Naive thymus-derived CD4-positive, alpha-beta T cell (primary cell): ENCODE measurements around the gene ATP10A. TPM values are rescaled to one million over a fixed set of nuclear protein-coding genes. Genes with fewer than 3 reads are reported as not detected.
A peak's percentile ranks its signal among the peaks of the same experiment; 100 is the strongest.

Experiments used
- ATAC-seq: fragments of 150-1000 bp; cut with Tn5 transposase; 2 replicates; pipeline ENCODE4 v1.10.0; 2021; ENCODE audit warnings: mild to moderate bottlenecking, moderate library complexity
- CTCF ChIA-PET: fragments of 350-600 bp; sonication (Branson Sonifier 250); formaldehyde crosslinking; loops from one replicate; lab custom pipeline; 2021; ENCODE audit warnings: antibody characterized with exemption; lab: Charles Lee
- POLR2A ChIA-PET: fragments of 350-600 bp; sonication (Branson Sonifier 250); formaldehyde crosslinking; loops from one replicate; lab custom pipeline; 2021; ENCODE audit warnings: antibody characterized with exemption, inconsistent platforms; lab: Charles Lee
- DNase-seq, 9 donors: peaks; one replicate each; pipeline versions ENCODE4 v3.0.0 to v3.0.0-alpha.2; 2020 to 2022; ENCODE audit warnings: mixed read lengths in 1 of 9
- H3K27ac ChIP-seq: one replicate; pipeline ENCODE4 v1.7.0; 2013; ENCODE audit warnings: mild to moderate bottlenecking, low read depth, low read length, moderate library complexity
- H3K27me3 ChIP-seq, 2 donors: one replicate each; pipeline ENCODE4 v1.7.0; 2013; ENCODE audit warnings: low read length in 2 of 2, mild to moderate bottlenecking in 2 of 2, moderate library complexity in 2 of 2; ENCODE audit not compliant: control insufficient read depth in 2 of 2, insufficient read depth in 2 of 2
- H3K36me3 ChIP-seq, 3 experiments: 1 replicate in 2 of 3; 2 replicates in 1 of 3; pipeline ENCODE4 v1.7.0; 2013; ENCODE audit warnings: low read length in 3 of 3, mild to moderate bottlenecking in 3 of 3, moderate library complexity in 1 of 3; ENCODE audit not compliant: insufficient read depth in 3 of 3, control insufficient read depth in 2 of 3
- H3K4me1 ChIP-seq, 2 donors: one replicate each; pipeline ENCODE4 v1.7.0; 2013; ENCODE audit warnings: low read length in 2 of 2, mild to moderate bottlenecking in 2 of 2, moderate library complexity in 1 of 2; ENCODE audit not compliant: control insufficient read depth in 2 of 2, insufficient read depth in 2 of 2
- H3K4me3 ChIP-seq: 2 replicates; pipeline ENCODE4 v1.7.0; 2013; ENCODE audit warnings: mild to moderate bottlenecking, low read length
- H3K9me3 ChIP-seq, 3 experiments: 1 replicate in 2 of 3; 2 replicates in 1 of 3; pipeline ENCODE4 v1.7.0; 2013; ENCODE audit warnings: low read length in 3 of 3; ENCODE audit not compliant: control insufficient read depth in 2 of 3
- H3K27ac Mint-ChIP-seq, 9 donors: one replicate each; pipeline ENCODE4 v1.8.0; 2020 to 2022; ENCODE audit warnings: mixed read lengths in 9 of 9, mild to moderate bottlenecking in 8 of 9, moderate library complexity in 5 of 9, inconsistent platforms in 2 of 9
- H3K27me3 Mint-ChIP-seq, 5 donors: one replicate each; pipeline ENCODE4 v1.8.0; 2021 to 2022; ENCODE audit warnings: mixed read lengths in 5 of 5, mild to moderate bottlenecking in 1 of 5
- H3K36me3 Mint-ChIP-seq, 5 donors: one replicate each; pipeline ENCODE4 v1.8.0; 2020 to 2022; ENCODE audit warnings: mixed read lengths in 5 of 5, mild to moderate bottlenecking in 3 of 5, inconsistent platforms in 1 of 5
- H3K4me1 Mint-ChIP-seq, 7 donors: one replicate each; pipeline ENCODE4 v1.8.0; 2020 to 2022; ENCODE audit warnings: mixed read lengths in 7 of 7, mild to moderate bottlenecking in 3 of 7, inconsistent platforms in 1 of 7
- H3K4me3 Mint-ChIP-seq, 10 donors: one replicate each; pipeline ENCODE4 v1.8.0; 2020 to 2022; ENCODE audit warnings: mild to moderate bottlenecking in 10 of 10, mixed read lengths in 10 of 10, moderate library complexity in 6 of 10, inconsistent platforms in 2 of 10
- H3K9me3 Mint-ChIP-seq, 11 donors: one replicate each; pipeline ENCODE4 v1.8.0; 2020 to 2022; ENCODE audit warnings: mixed read lengths in 11 of 11, mild to moderate bottlenecking in 4 of 11, inconsistent platforms in 1 of 11, moderate library complexity in 1 of 11
- intact Hi-C, 2 donors: fragments of 100-400 bp; cut with micrococcal nuclease; formaldehyde crosslinking; loops; one replicate each; pipeline ENCODE4 v1.15.1; 2023
- polyA plus RNA-seq, 2 donors: library from polyadenylated mRNA; unstranded; fragments of 300-500 nt; fragmentation: Illumina TruSeq; gene quantifications; one replicate each; pipeline ENCODE4 v1.2.3, GENCODE V29; 2021
- total RNA-seq, 6 experiments: library from RNA in 5 of 6; stranded (reverse) in 5 of 6; gene quantifications; 1 replicate in 5 of 6; 2 replicates in 1 of 6; pipeline ENCODE4 v1.2.3 and lab custom pipeline; 2021 to 2026

Gene ATP10A
- total and polyA plus RNA-seq, 7 experiments from 2014 or later: 7.2 to 86.4 (median 57.6) TPM

- H3K36me3 Mint-ChIP-seq: peaks cover 22 to 51% (median 31%) of the 10 kb centered on the region in 5 donors
- Histone ChIP-seq H3K4me3 (no peak overlapping the region), H3K36me3 (peaks cover 0 to 10% (median 0%) of the 10 kb centered on the region in 3 experiments), H3K9me3 (peaks cover 0 to 7% (median 0%) of the 10 kb centered on the region in 3 experiments), H3K27ac (no peak overlapping the region), H3K4me1 (peaks cover 0 to 8% of the 10 kb centered on the region in 2 donors), H3K27me3 (no peaks in the 10 kb centered on the region)
- peak overlapping the region in 7 of 10 donors; percentile 25 to 77 (median 53) for H3K4me3 Mint-ChIP-seq
- intact Hi-C loops: loop anchor here in 1 of 2 donors (1.0 to 2.0 kb wide), 2 partner anchors 15 to 21 kb away; no protein-coding TSS in a partner anchor
- ChIA-PET POLR2A (interaction anchor here (0.6 to 1.8 kb wide), 4 partner anchors 13 to 38 kb away, joined by 3 to 4 read pairs (median 3); no protein-coding TSS in a partner anchor), CTCF (interaction anchor here (1.0 kb wide), 1 partner anchor 15 kb away, joined by 7 read pairs; no protein-coding TSS in a partner anchor)
- H3K9me3 Mint-ChIP-seq: peaks cover 0 to 6% (median 4%) of the 10 kb centered on the region in 11 donors
- peak in 1 of 9 donors; percentile 39 for DNase-seq
- H3K27ac Mint-ChIP-seq: peak overlapping the region in 8 of 9 donors; percentile 5 to 84 (median 48)
- peaks cover 19 to 81% (median 64%) of the 10 kb centered on the region in 7 donors for H3K4me1 Mint-ChIP-seq
- peak; percentile 12 for ATAC-seq
- H3K27me3 Mint-ChIP-seq: no peaks in the 10 kb centered on the region
Observed at GRCh38 chr15:25832158-25832557, 31.0 kb downstream of the ATP10A start.

DNA sequence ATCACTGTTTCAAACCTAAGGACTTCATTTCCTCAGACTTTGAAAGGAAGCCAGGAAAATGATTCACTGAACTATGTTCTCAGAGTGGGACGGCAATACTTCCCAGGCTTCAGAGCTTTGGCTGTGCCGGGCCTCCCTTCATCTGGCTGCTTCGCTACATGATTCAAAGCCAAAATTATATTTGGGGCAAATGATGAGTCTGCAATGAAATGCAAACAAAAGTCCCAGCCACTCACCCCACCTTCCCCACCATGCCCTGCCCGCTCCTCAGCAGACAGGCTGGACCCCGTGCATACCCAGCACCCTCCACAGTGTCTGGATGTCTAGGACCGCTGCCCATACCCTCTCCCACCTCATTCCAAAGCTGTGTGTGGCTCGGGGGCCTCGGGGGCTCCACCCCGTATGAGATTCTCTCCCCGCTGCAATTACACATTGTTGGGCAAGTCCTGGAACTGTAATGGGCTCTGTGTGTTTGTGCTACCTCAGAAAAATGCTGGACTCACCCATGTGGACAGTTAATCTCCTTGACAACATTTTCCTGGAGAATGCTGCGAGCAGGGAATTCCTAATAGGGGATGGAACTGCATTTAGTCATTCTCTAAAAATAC, 32.2 kb downstream of the ATP10A start:
- no peak for ATAC-seq
- ChIA-PET POLR2A (interaction anchor here (1.8 kb wide), 1 partner anchor 14 kb away, joined by 4 read pairs; no protein-coding TSS in a partner anchor), CTCF (no interaction called here)
- intact Hi-C loops: no loop called here
- DNase-seq: no peak
- H3K9me3 Mint-ChIP-seq: peaks cover 1 to 15% (median 10%) of the 10 kb centered on the region in 11 donors
- peaks cover 18 to 76% (median 61%) of the 10 kb centered on the region in 7 donors for H3K4me1 Mint-ChIP-seq
- Histone ChIP-seq H3K4me1 (peaks cover 0 to 8% of the 10 kb centered on the region in 2 donors), H3K9me3 (peaks cover 0 to 7% (median 0%) of the 10 kb centered on the region in 3 experiments), H3K4me3 (no peak overlapping the region), H3K36me3 (peaks cover 0 to 10% (median 0%) of the 10 kb centered on the region in 3 experiments), H3K27me3 (no peaks in the 10 kb centered on the region), H3K27ac (no peak overlapping the region)
- peak overlapping the region in 4 of 9 donors; percentile 38 to 67 (median 64) for H3K27ac Mint-ChIP-seq
- no peak overlapping the region for H3K4me3 Mint-ChIP-seq
- no peaks in the 10 kb centered on the region for H3K27me3 Mint-ChIP-seq
- H3K36me3 Mint-ChIP-seq: peaks cover 24 to 55% (median 36%) of the 10 kb centered on the region in 5 donors

DNA sequence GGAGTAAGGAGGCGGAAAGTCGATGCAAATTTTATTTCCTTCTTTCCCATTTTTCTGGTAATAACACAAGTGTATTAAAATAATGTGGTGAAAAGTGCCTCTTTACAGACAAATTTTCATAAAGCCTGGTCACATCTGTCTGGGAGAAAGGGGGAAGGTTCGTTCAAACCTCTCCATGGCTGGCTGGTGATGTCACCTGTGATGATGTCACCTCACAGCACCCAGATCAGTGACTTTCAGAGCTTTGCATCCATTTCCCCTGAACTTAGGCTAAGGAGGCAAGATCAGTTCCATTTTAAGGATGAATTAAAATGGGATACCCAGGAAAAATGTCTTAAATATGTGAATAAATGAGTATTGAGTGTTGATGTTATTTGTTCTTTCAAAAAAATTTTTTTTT, 34.1 kb downstream of the ATP10A start:
- peaks cover 26 to 84% (median 71%) of the 10 kb centered on the region in 7 donors for H3K4me1 Mint-ChIP-seq
- H3K27ac ChIP-seq: no peak overlapping the region
- H3K4me3 Mint-ChIP-seq: no peak overlapping the region
- ChIA-PET CTCF (no interaction called here), POLR2A (interaction anchor here (0.7 to 1.4 kb wide), 2 partner anchors 19 to 33 kb away, joined by 3 read pairs; no protein-coding TSS in a partner anchor)
- peaks cover 26 to 65% (median 47%) of the 10 kb centered on the region in 5 donors for H3K36me3 Mint-ChIP-seq
- intact Hi-C loops: no loop called here
- H3K4me1 ChIP-seq: peaks cover 0 to 12% of the 10 kb centered on the region in 2 donors
- DNase-seq (no peak), ATAC-seq (no peak)
- H3K36me3 ChIP-seq: peaks cover 0 to 10% (median 0%) of the 10 kb centered on the region in 3 experiments
- peak overlapping the region in 2 of 9 donors; percentile 39 to 62 for H3K27ac Mint-ChIP-seq
- H3K27me3 Mint-ChIP-seq: no peaks in the 10 kb centered on the region
- peaks cover 6 to 25% (median 17%) of the 10 kb centered on the region in 11 donors for H3K9me3 Mint-ChIP-seq
- H3K9me3 ChIP-seq: peaks cover 0 to 7% (median 0%) of the 10 kb centered on the region in 3 experiments
- no peak overlapping the region for H3K4me3 ChIP-seq
- no peaks in the 10 kb centered on the region for H3K27me3 ChIP-seq

DNA sequence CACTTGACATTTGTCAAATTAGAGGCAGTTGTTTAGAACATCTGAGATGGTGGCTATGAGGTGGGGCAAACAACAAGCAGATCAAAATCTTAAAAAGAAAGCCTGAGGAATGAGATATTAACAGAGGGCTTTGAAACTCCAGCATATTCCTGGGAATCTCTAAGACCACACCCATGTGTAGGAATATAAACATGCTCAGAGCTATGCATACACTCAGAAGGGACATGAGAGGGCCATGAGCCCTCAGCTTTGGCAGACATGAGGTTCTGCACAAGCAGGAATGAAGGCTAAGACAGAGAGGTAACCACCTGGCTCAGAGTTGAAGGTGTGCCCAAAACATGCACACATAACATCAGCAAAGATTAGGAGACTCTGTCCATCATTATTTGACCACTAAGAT, 37.9 kb downstream of the ATP10A start:
- no peak overlapping the region for H3K4me3 ChIP-seq
- intact Hi-C loops: no loop called here
- peaks cover 0 to 7% (median 0%) of the 10 kb centered on the region in 3 experiments for H3K36me3 ChIP-seq
- ATAC-seq (no peak), DNase-seq (no peak)
- CTCF ChIA-PET: no interaction called here
- POLR2A ChIA-PET: interaction anchor here (1.1 kb wide), 1 partner anchor 37 kb away, joined by 5 read pairs; the partner anchor contains the start of gene ATP10A
- Mint-ChIP-seq H3K4me3 (peak overlapping the region in 2 of 10 donors; percentile 25 to 43), H3K9me3 (peaks cover 6 to 25% (median 17%) of the 10 kb centered on the region in 11 donors), H3K36me3 (peaks cover 26 to 56% (median 44%) of the 10 kb centered on the region in 5 donors), H3K27ac (peak overlapping the region in 4 of 9 donors; percentile 16 to 72 (median 50)), H3K4me1 (peaks cover 27 to 88% (median 83%) of the 10 kb centered on the region in 7 donors), H3K27me3 (no peaks in the 10 kb centered on the region)
- peaks cover 0 to 19% of the 10 kb centered on the region in 2 donors for H3K4me1 ChIP-seq
- peaks cover 0 to 7% (median 0%) of the 10 kb centered on the region in 3 experiments for H3K9me3 ChIP-seq
- H3K27ac ChIP-seq: no peak overlapping the region
- H3K27me3 ChIP-seq: no peaks in the 10 kb centered on the region

DNA sequence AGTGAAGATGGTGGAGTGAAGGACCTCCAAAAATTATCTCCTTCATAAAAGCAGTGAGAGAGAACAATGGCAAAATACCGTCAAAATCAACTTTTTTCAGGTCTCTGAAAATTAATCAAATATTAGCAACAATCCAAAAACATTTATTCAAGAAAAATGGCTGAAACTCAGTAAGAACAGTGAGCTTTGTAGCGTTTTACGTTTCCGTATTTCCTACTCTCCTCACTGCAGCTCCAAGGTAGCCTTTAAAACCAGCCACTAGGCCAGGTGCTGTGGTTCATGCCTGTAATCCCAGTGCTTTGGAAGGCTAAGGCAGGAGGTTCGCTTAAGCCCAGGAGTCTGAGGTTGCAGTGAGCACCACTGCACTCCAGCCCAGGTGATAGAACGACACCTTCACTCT, 38.5 kb downstream of the ATP10A start:
- peaks cover 0 to 4% (median 0%) of the 10 kb centered on the region in 3 experiments for H3K36me3 ChIP-seq
- no peaks in the 10 kb centered on the region for H3K27me3 Mint-ChIP-seq
- H3K4me3 ChIP-seq: no peak overlapping the region
- peaks cover 0 to 19% of the 10 kb centered on the region in 2 donors for H3K4me1 ChIP-seq
- no peak overlapping the region for H3K27ac ChIP-seq
- ChIA-PET POLR2A (interaction anchor here (0.6 to 1.1 kb wide), 2 partner anchors 38 to 44 kb away, joined by 3 to 5 read pairs; partner anchors contain the start of gene ATP10A), CTCF (no interaction called here)
- H3K27ac Mint-ChIP-seq: peak overlapping the region in 6 of 9 donors; percentile 26 to 72 (median 51)
- no peaks in the 10 kb centered on the region for H3K27me3 ChIP-seq
- H3K9me3 Mint-ChIP-seq: peaks cover 6 to 25% (median 17%) of the 10 kb centered on the region in 11 donors
- peaks cover 0 to 7% (median 0%) of the 10 kb centered on the region in 3 experiments for H3K9me3 ChIP-seq
- ATAC-seq: no peak
- H3K36me3 Mint-ChIP-seq: peaks cover 22 to 51% (median 41%) of the 10 kb centered on the region in 5 donors
- peaks cover 26 to 90% (median 84%) of the 10 kb centered on the region in 7 donors for H3K4me1 Mint-ChIP-seq
- intact Hi-C loops: no loop called here
- DNase-seq: no peak
- H3K4me3 Mint-ChIP-seq: peak overlapping the region in 2 of 10 donors; percentile 23 to 43

DNA sequence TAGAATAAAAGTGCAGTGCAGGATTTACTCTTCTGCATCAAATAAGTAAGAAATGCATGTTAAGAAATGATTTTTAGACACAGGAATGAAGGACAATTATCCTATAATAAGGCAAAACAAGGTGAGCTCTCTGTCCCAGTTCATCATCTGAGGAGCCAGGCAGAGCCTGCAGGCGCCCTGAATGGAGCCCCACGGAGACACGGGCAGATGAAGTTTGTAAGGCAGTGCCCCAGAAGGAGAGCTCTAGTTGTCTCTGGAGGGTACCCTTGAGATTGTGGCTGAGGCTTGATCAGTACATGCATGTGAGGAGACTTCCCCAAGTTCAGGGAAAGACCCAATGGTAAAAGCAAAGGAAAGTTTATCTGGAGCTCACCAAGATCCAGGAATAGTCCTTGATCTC, 50.3 kb downstream of the ATP10A start:
- ATAC-seq: no peak
- Histone ChIP-seq H3K36me3 (no peaks in the 10 kb centered on the region), H3K27ac (peak overlapping the region; percentile 64), H3K4me1 (peaks cover 20 to 51% of the 10 kb centered on the region in 2 donors), H3K4me3 (no peak overlapping the region), H3K27me3 (no peaks in the 10 kb centered on the region), H3K9me3 (no peaks in the 10 kb centered on the region)
- ChIA-PET POLR2A (interaction anchor here (0.6 to 5.3 kb wide), 6 partner anchors 11 to 57 kb away, joined by 3 to 91 read pairs (median 7); partner anchors contain the start of gene ATP10A), CTCF (interaction anchor here (0.9 to 1.7 kb wide), 3 partner anchors 30 to 49 kb away, joined by 3 to 4 read pairs (median 3); no protein-coding TSS in a partner anchor)
- H3K27ac Mint-ChIP-seq: peak overlapping the region in 8 of 9 donors; percentile 91 to 98 (median 94)
- H3K4me1 Mint-ChIP-seq: peaks cover 45 to 97% (median 76%) of the 10 kb centered on the region in 7 donors
- H3K9me3 Mint-ChIP-seq: peaks cover 0 to 4% (median 0%) of the 10 kb centered on the region in 11 donors
- intact Hi-C loops: loop anchor here in 1 of 2 donors (1.0 to 5.0 kb wide), 4 partner anchors 8 to 269 kb away; no protein-coding TSS in a partner anchor
- no peak for DNase-seq
- peaks cover 0 to 15% (median 0%) of the 10 kb centered on the region in 5 donors for H3K36me3 Mint-ChIP-seq
- H3K4me3 Mint-ChIP-seq: peak overlapping the region; percentile 62 to 95 (median 83)
- H3K27me3 Mint-ChIP-seq: no peaks in the 10 kb centered on the region
